ENCODE results near the gene PCTP. TPM values are rescaled to one million over a fixed set of nuclear protein-coding genes. Genes with fewer than 3 reads are reported as not detected.

Gene PCTP
- total RNA-seq, 1 donor from 2014 or later, result 8.6 TPM

DNA sequence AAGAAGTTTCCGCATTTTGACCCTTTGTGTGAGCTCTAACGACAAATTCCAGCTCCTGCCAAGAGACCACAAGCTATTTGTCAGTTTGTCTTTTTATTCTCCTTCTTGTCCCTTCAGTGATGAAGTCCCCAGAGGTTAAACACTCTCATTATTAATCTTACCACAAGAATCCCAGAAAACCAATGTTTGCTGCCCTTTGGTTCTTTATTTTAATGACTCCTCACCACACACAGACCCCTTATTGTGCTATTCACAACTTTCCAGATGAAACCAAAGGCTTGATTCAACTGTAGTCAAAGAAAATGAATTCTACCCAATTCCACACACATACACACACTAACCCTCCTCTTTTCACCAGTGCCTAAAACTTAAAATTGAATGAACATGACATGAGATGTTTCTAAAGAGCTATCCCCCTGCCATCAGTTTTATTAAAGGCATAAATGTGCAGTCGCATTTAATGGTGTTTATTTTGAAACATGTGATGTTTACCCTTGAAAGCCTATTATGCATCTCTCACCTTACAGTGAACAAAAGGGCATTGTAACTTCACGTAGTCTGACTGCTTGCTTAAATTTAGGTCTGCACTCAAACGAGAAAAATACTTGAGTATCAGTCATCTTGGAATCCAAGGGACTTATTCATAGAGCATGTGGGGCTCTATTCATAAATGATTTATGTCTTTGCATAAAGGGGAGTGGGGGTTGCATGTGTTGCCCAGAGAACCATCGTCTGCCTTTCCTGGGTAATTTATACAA is 44.1 kb downstream of the PCTP start:
- intact Hi-C loops (cut with DNase I), result no loop called here
- TF ChIP-seq POLR2A (IDR thresholded peaks at IDR 0.05) (no peak), POLR2AphosphoS5 (IDR thresholded peaks at IDR 0.05; ENCODE audit: insufficient read depth in 1 of 2, low read depth in 1 of 2) (no peak)
- TF ChIP-seq, protein P1, sequence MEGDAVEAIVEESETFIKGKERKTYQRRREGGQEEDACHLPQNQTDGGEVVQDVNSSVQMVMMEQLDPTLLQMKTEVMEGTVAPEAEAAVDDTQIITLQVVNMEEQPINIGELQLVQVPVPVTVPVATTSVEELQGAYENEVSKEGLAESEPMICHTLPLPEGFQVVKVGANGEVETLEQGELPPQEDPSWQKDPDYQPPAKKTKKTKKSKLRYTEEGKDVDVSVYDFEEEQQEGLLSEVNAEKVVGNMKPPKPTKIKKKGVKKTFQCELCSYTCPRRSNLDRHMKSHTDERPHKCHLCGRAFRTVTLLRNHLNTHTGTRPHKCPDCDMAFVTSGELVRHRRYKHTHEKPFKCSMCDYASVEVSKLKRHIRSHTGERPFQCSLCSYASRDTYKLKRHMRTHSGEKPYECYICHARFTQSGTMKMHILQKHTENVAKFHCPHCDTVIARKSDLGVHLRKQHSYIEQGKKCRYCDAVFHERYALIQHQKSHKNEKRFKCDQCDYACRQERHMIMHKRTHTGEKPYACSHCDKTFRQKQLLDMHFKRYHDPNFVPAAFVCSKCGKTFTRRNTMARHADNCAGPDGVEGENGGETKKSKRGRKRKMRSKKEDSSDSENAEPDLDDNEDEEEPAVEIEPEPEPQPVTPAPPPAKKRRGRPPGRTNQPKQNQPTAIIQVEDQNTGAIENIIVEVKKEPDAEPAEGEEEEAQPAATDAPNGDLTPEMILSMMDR (IDR thresholded peaks at IDR 0.05), result no peak
- no peak overlapping the region for H3K4me3 ChIP-seq
- no peaks in the 10 kb centered on the region for H3K27me3 ChIP-seq
- DNase-seq (ENCODE audit: extremely low spot score in 2 of 2), result no peak
- H3K36me3 ChIP-seq, result no peaks in the 10 kb centered on the region
- no peaks in the 10 kb centered on the region for H3K9me3 ChIP-seq
- no peaks in the 10 kb centered on the region for H3K4me1 ChIP-seq
- H3K27ac ChIP-seq, result no peak overlapping the region

DNA sequence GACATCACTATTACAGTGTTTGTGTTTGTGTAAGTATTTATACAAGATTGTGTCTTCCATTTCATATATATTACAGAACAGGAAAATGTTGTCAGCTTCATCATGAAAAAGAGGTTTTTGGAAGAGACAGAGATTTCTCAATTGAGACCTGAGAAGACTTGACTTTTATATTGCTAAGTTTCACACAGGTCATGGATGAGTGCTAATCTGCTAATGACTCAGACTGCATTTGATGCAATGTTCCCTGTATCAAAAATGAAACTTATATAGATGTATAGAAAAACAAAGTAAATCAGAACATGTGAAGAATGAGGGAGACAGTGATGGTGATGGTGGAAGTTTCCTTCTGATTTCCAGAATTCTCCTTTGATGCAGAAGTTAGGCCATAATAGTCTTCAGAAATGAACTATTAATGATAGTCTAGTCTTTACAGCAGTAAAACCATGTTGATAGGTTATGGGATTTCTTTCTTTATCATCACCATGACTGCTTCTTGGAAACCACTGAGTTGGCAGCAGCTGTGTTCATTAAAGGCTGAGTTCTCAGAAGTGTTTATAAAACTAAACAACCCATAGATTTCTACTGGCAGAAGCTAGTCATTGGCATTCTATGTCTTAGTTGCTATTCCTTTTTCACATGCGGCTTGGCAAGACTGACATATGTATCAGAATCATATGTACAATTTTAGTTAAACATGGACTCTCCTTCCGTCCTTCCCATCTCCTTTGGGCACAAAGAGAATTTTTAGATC is 56.1 kb downstream of the PCTP start:
- Histone ChIP-seq H3K36me3 (no peaks in the 10 kb centered on the region), H3K9me3 (no peaks in the 10 kb centered on the region), H3K4me1 (no peaks in the 10 kb centered on the region), H3K27me3 (no peaks in the 10 kb centered on the region), H3K4me3 (no peak overlapping the region), H3K27ac (no peak overlapping the region)
- intact Hi-C loops (cut with DNase I), result no loop called here
- DNase-seq (ENCODE audit: extremely low spot score in 2 of 2), result no peak
- TF ChIP-seq POLR2AphosphoS5 (IDR thresholded peaks at IDR 0.05; ENCODE audit: insufficient read depth in 1 of 2, low read depth in 1 of 2) (no peak), POLR2A (IDR thresholded peaks at IDR 0.05) (no peak)
- TF ChIP-seq, protein P1 (IDR thresholded peaks at IDR 0.05), result no peak

DNA sequence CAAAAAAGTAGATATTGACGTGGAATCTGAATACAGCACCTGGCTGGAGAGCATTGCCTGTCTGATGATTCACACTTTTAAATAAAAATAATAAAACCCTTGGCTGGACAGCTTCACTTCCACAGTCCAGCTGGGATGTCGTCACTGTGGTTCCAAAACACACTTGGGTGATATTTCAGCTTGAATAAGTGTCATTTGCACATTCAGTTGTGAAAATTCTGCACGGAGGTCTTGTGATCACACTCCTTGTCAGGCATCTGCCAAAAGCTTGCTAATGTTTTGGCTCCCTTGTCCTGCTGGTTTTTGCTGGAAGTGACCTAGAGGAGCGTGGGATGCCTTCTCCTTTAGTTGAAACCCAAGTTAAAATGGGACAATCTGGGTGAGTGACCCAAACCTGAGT is 60.7 kb downstream of the PCTP start:
- Histone ChIP-seq H3K27ac (no peak overlapping the region), H3K36me3 (no peaks in the 10 kb centered on the region), H3K4me3 (no peak overlapping the region), H3K27me3 (no peaks in the 10 kb centered on the region), H3K9me3 (no peaks in the 10 kb centered on the region), H3K4me1 (no peaks in the 10 kb centered on the region)
- TF ChIP-seq POLR2A (IDR thresholded peaks at IDR 0.05) (no peak), POLR2AphosphoS5 (IDR thresholded peaks at IDR 0.05; ENCODE audit: insufficient read depth in 1 of 2, low read depth in 1 of 2) (no peak)
- TF ChIP-seq, protein P1 (IDR thresholded peaks at IDR 0.05), result no peak
- no peak for DNase-seq (ENCODE audit: extremely low spot score in 2 of 2)
- intact Hi-C loops (cut with DNase I), result no loop called here

DNA sequence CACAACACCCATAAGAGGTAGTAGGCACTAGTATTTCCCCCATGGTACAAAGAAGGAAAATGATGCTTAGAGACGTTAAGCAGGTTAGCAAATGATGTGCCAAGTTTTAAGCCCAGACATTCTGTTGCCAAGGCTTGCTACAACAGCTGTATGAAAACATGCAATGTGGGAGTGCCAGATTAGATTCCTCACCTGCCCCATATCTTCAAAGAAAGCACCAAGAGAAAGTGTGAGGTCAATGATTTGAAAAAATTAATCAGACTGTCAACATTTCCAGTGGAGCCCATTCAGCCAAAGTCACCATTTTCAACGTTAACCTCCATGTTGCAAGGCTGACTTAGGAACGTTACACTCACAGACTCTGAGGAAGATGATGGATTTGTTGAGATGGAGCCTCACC is 61.5 kb downstream of the PCTP start:
- H3K27me3 ChIP-seq, result no peaks in the 10 kb centered on the region
- DNase-seq (ENCODE audit: extremely low spot score in 2 of 2), result no peak
- H3K4me3 ChIP-seq, result no peak overlapping the region
- H3K4me1 ChIP-seq, result no peaks in the 10 kb centered on the region
- no peak overlapping the region for H3K27ac ChIP-seq
- intact Hi-C loops (cut with DNase I), result no loop called here
- H3K36me3 ChIP-seq, result no peaks in the 10 kb centered on the region
- H3K9me3 ChIP-seq, result no peaks in the 10 kb centered on the region
- TF ChIP-seq POLR2A (IDR thresholded peaks at IDR 0.05) (no peak), POLR2AphosphoS5 (IDR thresholded peaks at IDR 0.05; ENCODE audit: insufficient read depth in 1 of 2, low read depth in 1 of 2) (no peak)
- TF ChIP-seq, protein P1 (IDR thresholded peaks at IDR 0.05), result no peak

DNA sequence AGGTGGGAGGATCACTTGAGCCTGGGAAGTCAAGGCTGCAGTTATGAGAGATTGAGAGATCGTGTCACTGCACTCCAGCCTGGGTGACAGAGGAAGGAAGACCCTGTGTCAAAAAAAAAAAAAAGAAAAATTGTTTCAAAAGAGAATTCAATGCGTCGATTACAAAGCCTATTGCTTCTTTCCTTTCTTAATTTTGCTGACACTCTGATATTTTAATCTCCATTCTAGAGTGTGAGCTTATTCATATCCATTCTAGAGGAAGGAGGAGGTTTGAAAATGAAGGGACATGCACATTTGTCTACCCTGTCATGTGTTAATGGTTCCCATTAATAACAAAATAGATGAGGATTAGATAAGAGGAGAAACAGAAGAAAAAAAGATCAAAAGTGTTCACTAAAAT is 63.1 kb downstream of the PCTP start:
- no peaks in the 10 kb centered on the region for H3K36me3 ChIP-seq
- no peak overlapping the region for H3K27ac ChIP-seq
- no peaks in the 10 kb centered on the region for H3K4me1 ChIP-seq
- TF ChIP-seq, protein P1 (IDR thresholded peaks at IDR 0.05), result no peak
- TF ChIP-seq POLR2A (IDR thresholded peaks at IDR 0.05) (no peak), POLR2AphosphoS5 (IDR thresholded peaks at IDR 0.05; ENCODE audit: insufficient read depth in 1 of 2, low read depth in 1 of 2) (no peak)
- intact Hi-C loops (cut with DNase I), result no loop called here
- no peak for DNase-seq (ENCODE audit: extremely low spot score in 2 of 2)
- no peaks in the 10 kb centered on the region for H3K27me3 ChIP-seq
- H3K9me3 ChIP-seq, result no peaks in the 10 kb centered on the region
- H3K4me3 ChIP-seq, result no peak overlapping the region

All from vagina (tissue), 2 donors.